ENCODE data around the gene TUBB4B. TPM values are rescaled to one million over a fixed set of nuclear protein-coding genes. Genes with fewer than 3 reads are reported as not detected.

The TUBB4B gene
- 57.9 TPM for total RNA-seq
- polyA plus RNA-seq = 239 TPM

DNA sequence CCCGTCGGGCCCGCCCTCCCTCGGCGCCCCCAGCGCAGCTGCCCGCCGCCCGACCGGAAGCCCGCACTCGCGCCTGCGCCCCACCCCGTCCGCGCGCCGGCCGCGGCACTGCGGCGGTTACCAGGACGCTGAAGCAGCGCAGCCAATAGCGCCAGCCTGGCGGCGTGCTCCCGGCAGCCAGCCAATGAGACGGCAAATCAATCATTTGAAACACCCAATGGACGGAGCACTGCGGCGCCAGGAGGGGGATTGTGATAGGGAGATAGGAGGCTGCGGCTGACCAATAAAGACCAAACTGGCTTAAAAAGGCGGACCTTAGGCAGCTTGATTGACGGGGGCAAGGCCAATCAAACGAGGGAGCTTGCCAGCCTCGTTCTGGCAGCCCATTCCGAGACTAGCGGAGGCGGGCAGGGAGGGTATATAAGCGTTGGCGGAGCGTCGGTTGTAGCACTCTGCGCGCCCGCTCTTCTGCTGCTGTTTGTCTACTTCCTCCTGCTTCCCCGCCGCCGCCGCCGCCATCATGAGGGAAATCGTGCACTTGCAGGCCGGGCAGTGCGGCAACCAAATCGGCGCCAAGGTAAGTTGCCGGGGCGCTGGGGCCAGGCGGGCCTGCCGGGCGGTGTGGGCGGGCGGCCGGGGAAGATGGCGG is at the start of gene TUBB4B:
TSS of gene TUBB4B (plus strand) at position 447 of the 649 bp plus-strand sequence. CDS start at position 521, 74 bp downstream.
- WGBS = under 1% methylated on average over 67 of the region's 67 CpGs
- Histone ChIP-seq H3K36me3 (ENCODE audit: insufficient read depth) (no peaks in the 10 kb centered on the region), H3K4me3 (ENCODE audit: low read depth, low read length) (peak within 1 kb of the TSS; percentile 84), H3K27ac (ENCODE audit: low read depth) (peak within 1 kb of the TSS; percentile 96), H3K4me1 (ENCODE audit: insufficient read depth) (no peaks in the 10 kb centered on the region)
- DNase-seq (ENCODE audit: extremely low spot score) = peak; percentile 99

DNA sequence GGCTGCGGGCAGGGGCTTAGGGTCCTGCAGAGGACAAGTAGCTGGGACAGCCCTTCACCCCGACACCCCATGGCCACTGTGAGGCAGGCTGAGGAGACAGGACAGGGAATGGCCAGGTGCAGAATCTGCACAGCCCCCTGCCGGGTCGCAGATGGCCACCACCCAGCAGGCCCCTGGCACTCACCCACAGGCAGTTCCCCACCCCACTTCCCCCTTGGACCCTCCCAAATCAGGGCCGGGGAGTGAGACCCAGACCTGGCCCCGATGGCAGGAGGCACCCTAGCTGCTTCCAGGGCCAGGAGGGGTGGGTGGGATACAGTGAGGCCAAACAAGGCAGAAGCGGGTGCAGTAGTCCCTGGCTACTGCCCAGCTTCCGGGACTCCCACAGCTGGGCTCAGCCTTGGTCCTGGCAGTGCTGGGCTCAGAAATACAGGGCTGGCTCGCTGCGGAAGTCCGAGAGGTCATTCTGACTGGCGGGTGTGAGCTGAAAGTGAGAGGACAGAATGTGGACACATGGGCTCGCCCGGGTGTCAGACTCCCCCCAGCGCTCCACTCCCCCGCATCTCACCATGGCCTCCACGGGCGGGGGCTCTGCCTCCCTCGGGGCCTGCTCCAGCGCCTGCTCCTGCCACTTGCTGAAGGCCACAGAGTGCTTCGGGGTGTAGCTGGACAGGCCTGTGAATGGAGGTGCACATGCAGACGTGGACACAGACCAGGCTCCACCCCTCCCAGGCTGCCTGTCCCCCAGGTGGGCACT is 49.2 kb upstream of the TUBB4B start:
- H3K4me3 ChIP-seq (ENCODE audit: low read depth, low read length) = no peak overlapping the region
- H3K4me1 ChIP-seq (ENCODE audit: insufficient read depth) = no peaks in the 10 kb centered on the region
- no peak overlapping the region for H3K27ac ChIP-seq (ENCODE audit: low read depth)
- no peak for DNase-seq (ENCODE audit: extremely low spot score)
- H3K36me3 ChIP-seq (ENCODE audit: insufficient read depth) = no peaks in the 10 kb centered on the region
- WGBS = 86% methylated on average over 22 of the region's 22 CpGs

DNA sequence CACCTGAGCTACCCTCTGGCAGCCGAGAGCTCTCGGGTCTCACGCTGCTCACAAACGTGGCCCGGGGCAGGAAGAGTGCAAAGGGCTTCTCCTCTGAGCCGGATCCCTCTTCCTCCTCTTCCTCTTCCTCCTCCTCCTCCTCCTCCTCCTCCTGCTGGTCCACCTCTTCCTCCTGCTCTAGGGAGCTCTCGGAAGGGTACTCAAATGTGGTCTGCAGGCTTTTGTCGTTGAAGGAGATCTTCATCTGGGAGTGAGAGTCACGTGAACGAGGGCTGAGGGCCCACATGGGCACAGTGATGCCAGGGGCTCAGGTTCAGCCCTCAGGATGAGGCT is 48.7 kb upstream of the TUBB4B start:
- no peaks in the 10 kb centered on the region for H3K4me1 ChIP-seq (ENCODE audit: insufficient read depth)
- no peak overlapping the region for H3K27ac ChIP-seq (ENCODE audit: low read depth)
- no peak for DNase-seq (ENCODE audit: extremely low spot score)
- no peak overlapping the region for H3K4me3 ChIP-seq (ENCODE audit: low read depth, low read length)
- 83% methylated on average over 10 of the region's 10 CpGs for WGBS
- no peaks in the 10 kb centered on the region for H3K36me3 ChIP-seq (ENCODE audit: insufficient read depth)

DNA sequence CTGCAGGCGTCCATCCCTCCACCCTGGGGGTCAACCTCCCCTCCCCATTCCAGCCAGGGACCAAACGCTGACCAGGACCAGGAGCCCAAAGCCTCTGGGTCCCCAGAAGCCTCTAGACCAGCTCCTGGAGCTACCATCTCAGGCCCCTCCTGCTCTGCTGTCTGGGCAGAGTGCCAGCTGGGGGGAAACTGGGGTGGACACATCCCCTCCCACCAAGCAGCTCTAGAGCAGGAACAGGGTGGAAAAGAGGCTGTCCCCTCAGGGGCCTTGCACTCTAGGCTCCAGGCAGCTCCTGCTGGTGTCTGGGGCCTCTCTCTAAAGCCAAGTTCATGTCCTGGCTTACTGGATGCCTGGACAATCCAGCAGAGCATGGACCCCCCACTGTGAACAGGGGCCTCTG is 48.2 kb upstream of the TUBB4B start:
- WGBS = 73% methylated on average over 2 of the region's 2 CpGs
- no peaks in the 10 kb centered on the region for H3K4me1 ChIP-seq (ENCODE audit: insufficient read depth)

DNA sequence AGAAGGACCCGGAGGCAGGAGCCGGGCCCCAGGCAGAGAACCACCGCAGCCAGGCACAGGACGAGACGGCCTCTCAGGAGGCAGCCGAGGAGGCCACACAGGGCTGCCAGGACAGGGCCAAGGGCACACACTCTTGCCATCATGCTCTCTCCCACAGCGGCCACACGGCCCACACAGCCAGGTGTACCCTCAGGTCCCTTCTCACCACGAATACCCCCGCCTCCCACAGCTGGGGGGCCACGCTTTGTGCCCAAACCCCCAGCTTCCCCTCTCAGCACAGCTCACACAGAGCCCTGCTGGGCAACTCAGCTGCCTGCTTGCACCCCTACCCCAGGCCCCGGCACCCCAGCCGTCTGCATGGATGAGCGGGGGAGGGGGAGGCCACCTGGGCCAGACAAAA is 47.3 kb upstream of the TUBB4B start:
- H3K4me3 ChIP-seq (ENCODE audit: low read depth, low read length) = no peak overlapping the region
- DNase-seq (ENCODE audit: extremely low spot score) = no peak
- H3K36me3 ChIP-seq (ENCODE audit: insufficient read depth) = no peaks in the 10 kb centered on the region
- 80% methylated on average over 14 of the region's 14 CpGs for WGBS
- no peak overlapping the region for H3K27ac ChIP-seq (ENCODE audit: low read depth)
- H3K4me1 ChIP-seq (ENCODE audit: insufficient read depth) = no peaks in the 10 kb centered on the region

More for the DNA sequence above, 48.2 kb upstream of the TUBB4B start:
- Histone ChIP-seq H3K4me3 (ENCODE audit: low read depth, low read length) (no peak overlapping the region), H3K36me3 (ENCODE audit: insufficient read depth) (no peaks in the 10 kb centered on the region), H3K27ac (ENCODE audit: low read depth) (no peak overlapping the region)
- DNase-seq (ENCODE audit: extremely low spot score) = no peak

DNA sequence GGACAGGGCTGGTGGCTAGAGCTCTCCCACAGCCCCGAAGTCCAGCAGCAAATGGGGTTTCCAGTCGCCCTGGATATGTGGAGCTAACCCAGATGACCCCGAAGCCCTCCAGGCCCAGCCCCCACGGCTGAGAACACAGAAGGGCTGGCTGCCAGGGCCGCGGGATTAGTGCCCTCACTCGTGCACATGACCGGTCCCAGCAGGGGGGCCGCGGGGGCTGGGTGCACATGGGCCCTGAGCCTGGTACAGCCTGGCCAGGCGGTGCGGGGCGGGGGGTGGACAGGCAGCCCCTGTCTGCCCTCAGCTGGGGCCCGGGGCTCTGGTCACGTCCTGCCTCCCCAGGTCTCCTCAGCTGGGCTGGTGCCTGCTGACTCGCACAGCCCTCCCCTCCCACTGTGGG is 46.7 kb upstream of the TUBB4B start:
- WGBS = 68% methylated on average over 16 of the region's 16 CpGs
- H3K27ac ChIP-seq (ENCODE audit: low read depth) = no peak overlapping the region
- H3K4me3 ChIP-seq (ENCODE audit: low read depth, low read length) = no peak overlapping the region
- no peaks in the 10 kb centered on the region for H3K4me1 ChIP-seq (ENCODE audit: insufficient read depth)
- DNase-seq (ENCODE audit: extremely low spot score) = no peak
- no peaks in the 10 kb centered on the region for H3K36me3 ChIP-seq (ENCODE audit: insufficient read depth)

DNA sequence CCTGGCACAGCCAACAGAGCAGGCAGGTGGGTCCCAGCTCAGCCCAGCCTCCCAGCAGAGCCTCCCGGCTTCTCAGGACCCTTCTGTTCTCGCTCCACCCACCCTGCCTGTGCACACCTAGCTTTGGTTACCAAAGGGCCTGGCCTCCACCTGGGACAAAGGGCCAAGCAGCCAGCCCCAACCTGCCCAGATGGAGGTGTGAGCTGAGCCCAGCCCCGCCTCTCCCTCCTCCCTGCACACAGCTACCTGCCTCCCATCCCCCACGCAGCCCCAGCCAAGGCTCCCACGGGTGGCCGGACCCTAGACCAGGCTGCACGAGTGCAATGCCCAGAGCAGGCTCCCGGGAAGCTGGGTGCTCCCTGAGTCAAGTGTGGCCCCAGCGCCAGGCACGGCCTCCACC is 46.2 kb upstream of the TUBB4B start:
- 78% methylated on average over 10 of the region's 10 CpGs for WGBS
- peak overlapping the region; percentile 81 for H3K27ac ChIP-seq (ENCODE audit: low read depth)
- peak; percentile 21 for DNase-seq (ENCODE audit: extremely low spot score)
- no peaks in the 10 kb centered on the region for H3K4me1 ChIP-seq (ENCODE audit: insufficient read depth)
- no peaks in the 10 kb centered on the region for H3K36me3 ChIP-seq (ENCODE audit: insufficient read depth)
- H3K4me3 ChIP-seq (ENCODE audit: low read depth, low read length) = no peak overlapping the region

DNA sequence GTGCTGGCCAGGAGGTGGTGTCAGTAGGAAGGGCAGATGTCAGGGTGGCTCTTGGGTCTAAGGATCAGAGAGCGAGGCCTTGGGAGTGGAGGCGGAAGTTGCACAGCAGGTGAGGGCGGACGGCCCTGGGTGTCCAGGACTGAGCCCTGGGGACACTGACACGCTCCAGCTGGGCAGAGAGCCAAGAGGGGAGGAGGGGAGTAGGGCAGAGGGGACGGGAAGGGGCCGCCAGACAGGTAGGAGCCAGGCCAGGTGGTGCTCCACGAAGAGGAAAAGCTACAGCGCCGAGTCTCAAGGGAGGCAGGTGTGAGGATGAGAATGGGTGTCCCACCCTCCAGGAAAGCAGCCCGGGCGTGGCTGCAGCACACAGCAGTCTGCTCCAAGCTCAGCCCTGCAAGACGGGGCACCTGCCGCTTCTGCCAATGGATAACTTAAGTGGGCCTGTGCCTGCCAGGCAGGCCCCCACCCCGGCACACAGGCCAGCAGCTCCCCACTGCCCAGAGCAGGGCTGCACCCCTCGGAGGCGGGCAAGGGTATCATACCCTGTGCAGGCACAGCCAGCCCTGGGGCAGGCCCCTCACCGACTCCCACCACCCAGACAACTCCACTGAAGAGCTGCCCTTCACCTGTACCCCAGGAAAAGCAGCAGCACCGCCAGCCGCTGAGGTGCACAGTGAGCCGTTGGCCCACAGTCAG is 45.4 kb upstream of the TUBB4B start:
- Histone ChIP-seq H3K27ac (ENCODE audit: low read depth) (peak overlapping the region; percentile 81), H3K4me1 (ENCODE audit: insufficient read depth) (no peaks in the 10 kb centered on the region), H3K4me3 (ENCODE audit: low read depth, low read length) (no peak overlapping the region), H3K36me3 (ENCODE audit: insufficient read depth) (no peaks in the 10 kb centered on the region)
- no peak for DNase-seq (ENCODE audit: extremely low spot score)
- 81% methylated on average over 21 of the region's 21 CpGs for WGBS

DNA sequence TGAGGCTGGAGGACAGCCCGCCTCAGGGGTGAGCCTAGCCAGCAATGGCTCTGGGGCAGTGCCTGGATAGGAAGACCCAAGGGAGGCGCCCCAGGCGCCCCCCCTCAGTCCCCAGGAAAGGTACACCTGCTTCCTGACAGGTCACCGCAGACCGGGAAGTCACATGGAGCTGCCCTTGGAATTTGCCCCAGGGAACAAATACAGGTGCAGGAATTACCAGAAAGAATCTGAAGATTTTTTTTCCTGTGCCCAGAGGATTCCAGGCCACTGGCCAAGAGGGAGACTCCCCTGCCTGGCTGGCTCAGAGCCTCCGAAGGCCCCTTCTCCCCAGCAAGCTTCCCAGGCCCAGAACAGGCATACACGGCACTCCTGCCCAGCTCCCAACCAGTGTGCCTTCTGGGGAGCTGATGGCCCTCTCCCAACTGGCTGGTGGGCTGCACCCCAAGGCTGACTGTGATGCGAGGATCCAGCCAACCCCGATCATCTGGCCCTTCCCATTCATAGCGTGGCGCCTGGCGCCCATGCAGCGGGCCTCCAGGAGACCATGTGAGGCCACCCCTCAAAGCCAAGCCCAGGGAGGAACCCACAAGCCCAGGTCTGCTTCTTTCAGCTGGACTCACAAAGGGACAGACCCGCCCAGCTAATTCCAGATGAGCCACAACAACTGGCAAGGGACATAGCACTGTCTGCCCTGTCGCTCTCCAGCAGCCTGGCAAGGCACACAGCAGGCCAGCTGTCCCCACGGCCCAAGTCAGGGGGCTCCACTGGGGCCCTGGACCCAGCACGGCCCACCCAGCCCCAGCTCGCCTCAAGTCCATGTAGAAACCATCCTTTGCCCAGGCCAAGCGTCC is 42.8 kb upstream of the TUBB4B start:
- Histone ChIP-seq H3K4me3 (ENCODE audit: low read depth, low read length) (no peak overlapping the region), H3K27ac (ENCODE audit: low read depth) (no peak overlapping the region), H3K4me1 (ENCODE audit: insufficient read depth) (no peaks in the 10 kb centered on the region), H3K36me3 (ENCODE audit: insufficient read depth) (no peaks in the 10 kb centered on the region)
- WGBS = 80% methylated on average over 19 of the region's 19 CpGs
- DNase-seq (ENCODE audit: extremely low spot score) = no peak

DNA sequence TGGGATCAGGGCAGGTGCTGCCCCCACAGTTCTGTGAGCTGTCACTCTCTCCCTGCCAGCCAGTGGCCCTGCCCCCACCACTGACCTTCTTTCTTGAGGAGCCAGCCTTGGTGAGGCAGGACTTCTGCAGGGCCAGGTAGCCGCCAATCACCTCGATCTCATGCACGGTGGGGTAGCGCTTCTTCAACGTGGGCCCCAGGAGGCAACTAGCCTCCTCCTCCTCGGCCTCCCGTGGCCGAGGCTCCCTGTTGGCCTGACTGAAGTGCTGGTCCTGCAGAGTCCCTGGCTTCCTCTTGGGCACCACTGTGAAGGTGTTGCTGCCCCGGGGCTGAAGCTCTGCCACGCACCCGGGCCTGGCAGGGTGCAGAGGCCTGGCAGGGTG is 42.2 kb upstream of the TUBB4B start:
- Histone ChIP-seq H3K36me3 (ENCODE audit: insufficient read depth) (no peaks in the 10 kb centered on the region), H3K4me3 (ENCODE audit: low read depth, low read length) (no peak overlapping the region), H3K27ac (ENCODE audit: low read depth) (no peak overlapping the region), H3K4me1 (ENCODE audit: insufficient read depth) (no peaks in the 10 kb centered on the region)
- DNase-seq (ENCODE audit: extremely low spot score) = no peak
- 76% methylated on average over 11 of the region's 11 CpGs for WGBS

DNA sequence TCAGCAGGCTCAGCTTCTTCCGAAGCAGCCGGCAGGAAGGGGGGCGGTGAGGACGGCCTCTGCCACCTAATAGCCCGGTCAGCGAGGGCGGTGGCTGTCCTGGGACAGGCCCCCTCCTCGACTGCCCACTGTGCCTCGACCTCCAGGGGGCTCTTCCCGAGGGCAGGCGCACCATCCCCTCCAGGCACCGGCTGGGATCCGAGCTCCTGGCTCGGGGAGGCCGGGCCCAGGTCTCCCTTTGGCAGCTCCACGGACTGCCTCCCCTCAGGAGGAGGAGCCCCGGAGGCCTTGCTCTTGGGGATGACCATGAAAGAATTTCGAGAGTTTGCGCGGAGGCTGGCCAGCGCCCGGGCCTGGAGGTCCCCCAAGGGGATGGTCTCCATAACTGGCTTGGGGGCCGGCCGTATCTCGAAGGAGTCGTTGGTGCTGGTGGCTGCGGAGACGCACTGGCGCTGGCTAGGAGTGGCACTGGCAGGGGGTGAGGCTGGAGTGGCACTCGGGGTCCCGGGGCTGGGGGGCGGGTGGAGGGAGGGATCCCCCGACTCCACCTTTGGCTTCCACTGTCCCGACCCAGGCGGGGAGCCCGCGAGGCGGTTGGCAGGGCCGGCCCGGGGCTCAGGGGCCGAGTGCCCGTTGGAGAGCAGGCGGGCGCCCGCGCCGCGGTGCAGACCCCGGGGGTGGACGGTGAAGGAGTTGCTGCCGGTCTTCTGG is 41.5 kb upstream of the TUBB4B start:
- peak overlapping the region; percentile 88 for H3K4me3 ChIP-seq (ENCODE audit: low read depth, low read length)
- WGBS = 8% methylated on average over 51 of the region's 51 CpGs
- no peak for DNase-seq (ENCODE audit: extremely low spot score)
- H3K4me1 ChIP-seq (ENCODE audit: insufficient read depth) = no peaks in the 10 kb centered on the region
- no peaks in the 10 kb centered on the region for H3K36me3 ChIP-seq (ENCODE audit: insufficient read depth)
- no peak overlapping the region for H3K27ac ChIP-seq (ENCODE audit: low read depth)

DNA sequence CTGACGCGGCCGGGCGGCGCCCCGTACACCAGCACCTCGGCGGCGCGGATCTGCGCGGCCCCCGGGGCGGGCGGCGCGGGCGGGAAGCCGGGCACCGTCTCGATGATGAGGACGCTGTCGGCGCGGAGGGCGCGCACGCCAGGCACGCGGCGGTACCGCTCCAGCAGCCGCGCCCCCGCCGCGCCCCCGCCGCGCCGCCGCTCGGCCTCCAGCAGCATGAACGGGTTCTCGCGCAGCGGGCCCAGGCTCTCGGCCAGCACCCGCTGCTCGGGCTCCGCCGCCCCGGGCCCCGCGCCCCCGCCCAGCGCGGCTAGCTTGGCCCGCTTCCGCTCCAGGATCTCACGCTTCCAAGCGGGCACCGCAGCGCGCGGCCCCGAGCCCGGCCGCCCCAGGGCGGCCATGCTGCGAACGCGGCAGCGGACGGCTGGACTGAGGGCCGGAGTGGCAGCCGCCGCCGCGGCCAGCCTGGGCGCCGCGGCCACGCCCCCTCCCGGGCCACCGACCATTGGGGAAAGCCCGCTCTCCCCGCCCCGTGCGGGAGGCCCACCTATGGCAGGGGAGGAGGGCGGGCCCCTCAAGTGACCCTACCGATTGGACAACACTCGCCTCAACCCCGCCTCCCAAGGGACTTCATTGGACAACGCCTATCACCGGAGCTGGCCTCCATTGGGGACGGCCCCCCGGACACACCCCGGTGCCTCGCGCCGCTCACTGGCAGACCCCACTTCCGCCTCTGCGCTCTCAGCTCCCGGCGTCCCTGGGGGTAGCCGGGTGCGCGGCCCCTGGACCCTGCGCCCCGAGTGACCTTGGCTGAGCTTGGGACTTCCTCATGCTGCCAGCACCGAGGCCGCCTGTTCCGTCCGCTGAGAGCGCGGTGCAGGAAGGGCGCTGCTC is 40.5 kb upstream of the TUBB4B start, which contains the start of gene TPRN:
TSS of gene TPRN (minus strand) at position 431 of the 894 bp plus-strand sequence. CDS start at position 401, 30 bp downstream.
- peak within 1 kb of the TSS; percentile 54 for H3K27ac ChIP-seq (ENCODE audit: low read depth)
- H3K4me3 ChIP-seq (ENCODE audit: low read depth, low read length) = peak within 1 kb of the TSS; percentile 88
- WGBS = under 1% methylated on average over 115 of the region's 118 CpGs
- H3K4me1 ChIP-seq (ENCODE audit: insufficient read depth) = no peaks in the 10 kb centered on the region
- H3K36me3 ChIP-seq (ENCODE audit: insufficient read depth) = no peaks in the 10 kb centered on the region
- DNase-seq (ENCODE audit: extremely low spot score) = peak; percentile 98

All from urinary bladder (tissue), 4 donors.